GM04504 (cell line): ENCODE results near the gene ACE.

Source experiments
- DNase-seq: peaks from one replicate; pipeline ENCODE4 v3.0.0-alpha.2; 2012; ENCODE audit warnings: low read depth

Gene ACE

GRCh38 chr17:63517825-63518534 lies 41.1 kb downstream of the ACE start:
- no peak for DNase-seq

- no peak for DNase-seq
Observed at GRCh38 chr17:63519116-63519881, 42.4 kb downstream of the ACE start.

GRCh38 chr17:63519972-63520882 lies 43.4 kb downstream of the ACE start:
- DNase-seq: no peak

- no peak for DNase-seq
Observed at GRCh38 chr17:63523253-63523855, 46.5 kb downstream of the ACE start, which contains the start of gene KCNH6. KCNH6 (plus strand) TSS chr17:63523358; CDS start chr17:63523414, 56 bp downstream.

- no peak for DNase-seq
Observed at GRCh38 chr17:63524051-63524450, 47.2 kb downstream of the ACE start.

- no peak for DNase-seq
Observed at GRCh38 chr17:63525190-63525946, 48.5 kb downstream of the ACE start.

GRCh38 chr17:63526861-63527260 lies 50.0 kb downstream of the ACE start:
- DNase-seq: no peak

GRCh38 chr17:63528183-63528582 lies 51.3 kb downstream of the ACE start:
- no peak for DNase-seq

- DNase-seq: no peak
Observed at GRCh38 chr17:63529711-63530556, 53.1 kb downstream of the ACE start.

GRCh38 chr17:63530557-63531021 lies 53.7 kb downstream of the ACE start:
- no peak for DNase-seq

GRCh38 chr17:63531022-63531965 lies 54.4 kb downstream of the ACE start:
- no peak for DNase-seq

GRCh38 chr17:63533433-63534077 lies 56.7 kb downstream of the ACE start:
- no peak for DNase-seq

GRCh38 chr17:63534078-63534570 lies 57.3 kb downstream of the ACE start:
- DNase-seq: no peak

- no peak for DNase-seq
Observed at GRCh38 chr17:63534816-63535455, 58.1 kb downstream of the ACE start.

GRCh38 chr17:63535640-63536039 lies 58.8 kb downstream of the ACE start:
- no peak for DNase-seq

GRCh38 chr17:63537001-63537400 lies 60.1 kb downstream of the ACE start:
- DNase-seq: no peak

- DNase-seq: no peak
Observed at GRCh38 chr17:63537991-63538692, 61.3 kb downstream of the ACE start.
